Endothelial cell of umbilical vein (primary cell): ENCODE results near the gene BLTP2. TPM values are rescaled to one million over a fixed set of nuclear protein-coding genes. Genes with fewer than 3 reads are reported as not detected.

Source experiments
- BruUV-seq: library from RNA; stranded (reverse); fragments of 400-500 nt; replicated peaks from 2 replicates; lab custom pipeline; 2021; lab: Mats Ljungman, UMichigan
- CTCF ChIA-PET: fragments of 300-600, 350-600 bp; sonication (Branson Sonifier 250); formaldehyde crosslinking; loops from one replicate; lab custom pipeline; 2021; ENCODE audit warnings: antibody characterized with exemption, inconsistent platforms; lab: Charles Lee
- POLR2A ChIA-PET: fragments of 300-600, 350-600 bp; sonication (Branson Sonifier 250); formaldehyde crosslinking; loops from one replicate; lab custom pipeline; 2021; ENCODE audit warnings: antibody characterized with exemption, inconsistent platforms; lab: Charles Lee
- DNase-seq: peaks from one replicate; pipeline ENCODE4 v3.0.0-alpha.2; 2011; ENCODE audit warnings: low read depth, low spot score
- FAIRE-seq: peaks from 2 replicates; lab custom pipeline; 2011; peaks lifted over from hg19 to GRCh38; lab: Jason Lieb, UNC
- H2AFZ ChIP-seq: 2 replicates; pipeline ENCODE4 v1.6.0; 2012; ENCODE audit warnings: low read depth, low read length, control low read depth, inconsistent platforms
- H3K27ac ChIP-seq: 2 replicates; pipeline ENCODE4 v1.5.1; 2011; ENCODE audit warnings: low read depth, mild to moderate bottlenecking, control low read depth, low read length, moderate library complexity; ENCODE audit not compliant: insufficient read depth
- H3K27me3 ChIP-seq, 2 experiments: 2 replicates each; pipeline versions ENCODE4 v1.6.0 to v1.6.1; 2011; ENCODE audit warnings: low read length in 2 of 2, mixed read lengths in 1 of 2; ENCODE audit not compliant: control insufficient read depth in 2 of 2, insufficient read depth in 2 of 2
- H3K36me3 ChIP-seq, 2 experiments: 2 replicates in 1 of 2; 3 replicates in 1 of 2; pipeline ENCODE4 v1.5.1; 2011; ENCODE audit warnings: low read length in 2 of 2, mild to moderate bottlenecking in 1 of 2, moderate library complexity in 1 of 2; ENCODE audit not compliant: control insufficient read depth in 2 of 2, insufficient read depth in 2 of 2; ENCODE audit errors: extremely low read depth in 1 of 2
- H3K4me1 ChIP-seq: 3 replicates; pipeline ENCODE4 v1.5.1; 2011; ENCODE audit warnings: mild to moderate bottlenecking, low read length; ENCODE audit not compliant: control insufficient read depth, insufficient read depth; ENCODE audit errors: extremely low read depth
- H3K4me2 ChIP-seq: 2 replicates; pipeline ENCODE4 v1.6.1; 2011; ENCODE audit warnings: low read length, control low read depth, mixed read lengths; ENCODE audit not compliant: insufficient read depth
- H3K4me3 ChIP-seq, 3 experiments: fragments of 200-600 bp in 1 of 3; sonication (generic), shearing (Covaris generic) in 1 of 3; replicated peaks in 1 of 3; 2 replicates each; pipeline ENCODE4 v1.5.1; 2011 to 2016; ENCODE audit warnings: control low read depth in 3 of 3, low read length in 3 of 3, mild to moderate bottlenecking in 2 of 3, inconsistent platforms in 1 of 3, low read depth in 1 of 3, moderate library complexity in 1 of 3; ENCODE audit not compliant: insufficient read depth in 1 of 3
- H3K79me2 ChIP-seq: 2 replicates; pipeline ENCODE4 v1.6.0; 2012; ENCODE audit warnings: low read length, inconsistent platforms; ENCODE audit not compliant: control insufficient read depth, insufficient read depth
- H3K9ac ChIP-seq: replicated peaks from 2 replicates; pipeline ENCODE3; 2011; ENCODE audit warnings: low read length, control low read depth; ENCODE audit not compliant: insufficient read depth; ENCODE audit errors: extremely low read depth
- H3K9me1 ChIP-seq: replicated peaks from 3 replicates; pipeline ENCODE4 v1.6.0; 2011; ENCODE audit warnings: mild to moderate bottlenecking, low read length; ENCODE audit not compliant: control insufficient read depth, insufficient read depth; ENCODE audit errors: extremely low read depth
- H3K9me3 ChIP-seq: replicated peaks from 2 replicates; pipeline ENCODE4 v1.5.1; 2012; ENCODE audit warnings: low read length, inconsistent platforms; ENCODE audit not compliant: control insufficient read depth, insufficient read depth
- H4K20me1 ChIP-seq: replicated peaks from 2 replicates; pipeline ENCODE3; 2011; ENCODE audit warnings: mild to moderate bottlenecking, low read length; ENCODE audit not compliant: control insufficient read depth, insufficient read depth; ENCODE audit errors: extremely low read depth
- EZH2 ChIP-seq: IDR thresholded peaks from 2 replicates; pipeline ENCODE4 v1.6.1; 2012; ENCODE audit warnings: borderline replicate concordance, low read depth, mild to moderate bottlenecking, moderate library complexity, low read length, inconsistent platforms; ENCODE audit not compliant: severe bottlenecking
- FOS ChIP-seq: IDR thresholded peaks from 2 replicates; pipeline ENCODE4 v1.6.1; 2011; ENCODE audit warnings: mild to moderate bottlenecking, low read length, moderate library complexity, borderline replicate concordance; ENCODE audit not compliant: insufficient read depth
- GATA2 ChIP-seq: IDR thresholded peaks from 2 replicates; pipeline ENCODE4 v1.7.0; 2011; ENCODE audit warnings: low read depth, mild to moderate bottlenecking, moderate library complexity, mixed read lengths, low read length; ENCODE audit not compliant: insufficient read length, insufficient read depth
- JUN ChIP-seq: IDR thresholded peaks from 2 replicates; pipeline ENCODE4 v1.6.1; 2011; ENCODE audit warnings: borderline replicate concordance, low read depth; ENCODE audit not compliant: insufficient read length, insufficient read depth
- MAX ChIP-seq: IDR thresholded peaks from 2 replicates; pipeline ENCODE4 v1.6.1; 2011; ENCODE audit not compliant: insufficient read depth, insufficient read length
- MYC ChIP-seq: IDR thresholded peaks from one replicate; pipeline ENCODE4 v1.6.1; 2011; ENCODE audit warnings: mild to moderate bottlenecking, low read depth, low read length
- POLR2A ChIP-seq: IDR thresholded peaks from 2 replicates; pipeline ENCODE4 v1.6.1; 2012; ENCODE audit warnings: low read depth, mild to moderate bottlenecking, control low read depth, low read length
- POLR2AphosphoS5 ChIP-seq: IDR thresholded peaks from 2 replicates; pipeline ENCODE4 v1.6.1; 2012; ENCODE audit warnings: low read depth, mild to moderate bottlenecking, control low read depth, low read length, moderate library complexity; ENCODE audit not compliant: insufficient read depth
- dilution Hi-C: fragments of 300-500 bp; cut with MboI; formaldehyde crosslinking; loops from one replicate; pipeline ENCODE4 v1.15.0; 2019; ENCODE audit warnings: low sequenced_read_pairs; ENCODE audit not compliant: extremely low pct_ligation_motif_present
- intact Hi-C: fragments of 100-400 bp; cut with micrococcal nuclease; formaldehyde crosslinking; loops from one replicate; pipeline ENCODE4 v1.10.0; 2022
- polyA plus RNA-seq, 4 experiments: library from polyadenylated mRNA; depleted of rRNA in 3 of 4; stranded (reverse) in 3 of 4; unstranded in 1 of 4; fragments of >200 nt; gene quantifications; 2 replicates each; pipeline versions ENCODE4 v1.2.1 to v1.2.3, GENCODE V29; 2011 to 2012; ENCODE audit warnings: missing spikeins in 1 of 4
- total RNA-seq: library from RNA; stranded (reverse); gene quantifications from 2 replicates; pipeline ENCODE4 v1.2.3, GENCODE V29; 2021
- TF ChIP-seq, protein P1 (sequence below), 2 donors: IDR thresholded peaks; 1 replicate in 1 of 2; 2 replicates in 1 of 2; pipeline ENCODE4 v1.5.1; 2011; ENCODE audit warnings: low read length in 2 of 2, mild to moderate bottlenecking in 2 of 2, moderate library complexity in 2 of 2, control low read depth in 1 of 2, inconsistent platforms in 1 of 2, low read depth in 1 of 2; ENCODE audit not compliant: insufficient read depth in 1 of 2; ENCODE audit errors: extremely low read depth in 1 of 2

The BLTP2 gene
- total and polyA plus RNA-seq, 2 donors (not counting 3 experiments of a cell fraction or from before 2014, with no cell fraction given), result 91.4 to 164 TPM

DNA sequence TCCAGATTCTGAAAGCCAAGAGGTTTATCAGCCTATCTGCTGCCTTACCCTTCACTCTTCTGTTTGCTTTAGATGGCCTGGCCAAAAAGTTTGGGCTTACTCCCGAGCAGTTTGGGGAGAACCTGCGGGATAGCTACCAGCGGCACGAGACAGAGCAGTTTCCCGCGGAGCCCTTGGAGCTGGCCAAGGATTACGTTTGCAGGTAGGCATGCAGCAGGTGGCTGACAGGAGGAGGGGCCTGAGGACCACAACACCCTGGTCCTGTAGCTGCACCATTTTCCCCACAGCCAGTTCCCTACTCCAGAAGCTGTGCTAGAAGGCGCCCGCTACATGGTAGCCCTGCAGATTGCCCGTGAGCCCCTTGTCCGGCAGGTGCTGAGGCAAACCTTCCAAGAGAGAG lies 37.7 kb upstream of the BLTP2 start:
- H3K4me3 ChIP-seq, result no peak overlapping the region
- ChIA-PET CTCF (interaction anchor here (1.0 kb wide), 1 partner anchor 36 kb away, joined by 7 read pairs; no protein-coding TSS in a partner anchor), POLR2A (no interaction called here)
- H4K20me1 ChIP-seq, result no peaks in the 10 kb centered on the region
- no peak overlapping the region for H2AFZ ChIP-seq
- H3K4me2 ChIP-seq, result no peak overlapping the region
- dilution Hi-C loops, result no loop called here
- H3K27ac ChIP-seq, result no peak overlapping the region
- no peaks in the 10 kb centered on the region for H3K79me2 ChIP-seq
- no peaks in the 10 kb centered on the region for H3K4me1 ChIP-seq
- BruUV-seq, result no TSS peak
- no peaks in the 10 kb centered on the region for H3K27me3 ChIP-seq
- TF ChIP-seq EZH2, result no peak
- TF ChIP-seq MYC, result no peak
- TF ChIP-seq POLR2AphosphoS5, result no peak
- no peak for TF ChIP-seq MAX
- DNase-seq (no peak), FAIRE-seq (no peak)
- H3K9ac ChIP-seq, result no peak overlapping the region
- peaks cover 40 to 63% of the 10 kb centered on the region in 2 experiments for H3K36me3 ChIP-seq
- no peaks in the 10 kb centered on the region for H3K9me3 ChIP-seq
- H3K9me1 ChIP-seq, result no peaks in the 10 kb centered on the region
- intact Hi-C loops, result no loop called here

GRCh38 chr17:28675980-28676379 lies 31.0 kb upstream of the BLTP2 start:
- CTCF ChIA-PET, result interaction anchor here (0.7 to 2.8 kb wide), 4 partner anchors 13 to 32 kb away, joined by 3 to 12 read pairs (median 4); no protein-coding TSS in a partner anchor
- no peak overlapping the region for H2AFZ ChIP-seq
- no TSS peak for BruUV-seq
- TF ChIP-seq POLR2AphosphoS5 (no peak), JUN (no peak), MAX (no peak), MYC (no peak), EZH2 (no peak), POLR2A (no peak), FOS (no peak), GATA2 (no peak)
- TF ChIP-seq, protein P1, sequence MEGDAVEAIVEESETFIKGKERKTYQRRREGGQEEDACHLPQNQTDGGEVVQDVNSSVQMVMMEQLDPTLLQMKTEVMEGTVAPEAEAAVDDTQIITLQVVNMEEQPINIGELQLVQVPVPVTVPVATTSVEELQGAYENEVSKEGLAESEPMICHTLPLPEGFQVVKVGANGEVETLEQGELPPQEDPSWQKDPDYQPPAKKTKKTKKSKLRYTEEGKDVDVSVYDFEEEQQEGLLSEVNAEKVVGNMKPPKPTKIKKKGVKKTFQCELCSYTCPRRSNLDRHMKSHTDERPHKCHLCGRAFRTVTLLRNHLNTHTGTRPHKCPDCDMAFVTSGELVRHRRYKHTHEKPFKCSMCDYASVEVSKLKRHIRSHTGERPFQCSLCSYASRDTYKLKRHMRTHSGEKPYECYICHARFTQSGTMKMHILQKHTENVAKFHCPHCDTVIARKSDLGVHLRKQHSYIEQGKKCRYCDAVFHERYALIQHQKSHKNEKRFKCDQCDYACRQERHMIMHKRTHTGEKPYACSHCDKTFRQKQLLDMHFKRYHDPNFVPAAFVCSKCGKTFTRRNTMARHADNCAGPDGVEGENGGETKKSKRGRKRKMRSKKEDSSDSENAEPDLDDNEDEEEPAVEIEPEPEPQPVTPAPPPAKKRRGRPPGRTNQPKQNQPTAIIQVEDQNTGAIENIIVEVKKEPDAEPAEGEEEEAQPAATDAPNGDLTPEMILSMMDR (IDR thresholded peaks at IDR 0.05; ENCODE audit: extremely low read depth in 1 of 2, insufficient read depth in 1 of 2, low read depth in 1 of 2, low read length in 2 of 2), result no peak
- H3K9me1 ChIP-seq, result no peaks in the 10 kb centered on the region
- peaks cover 35 to 54% of the 10 kb centered on the region in 2 experiments for H3K36me3 ChIP-seq
- DNase-seq (no peak), FAIRE-seq (no peak)
- no peaks in the 10 kb centered on the region for H3K79me2 ChIP-seq
- H3K4me2 ChIP-seq, result no peak overlapping the region
- POLR2A ChIA-PET, result no interaction called here
- no peak overlapping the region for H3K9ac ChIP-seq
- no peak overlapping the region for H3K27ac ChIP-seq
- H3K4me1 ChIP-seq, result no peaks in the 10 kb centered on the region
- no peaks in the 10 kb centered on the region for H4K20me1 ChIP-seq
- no peaks in the 10 kb centered on the region for H3K27me3 ChIP-seq
- dilution Hi-C loops, result no loop called here
- intact Hi-C loops, result no loop called here
- H3K9me3 ChIP-seq, result no peaks in the 10 kb centered on the region
- no peak overlapping the region for H3K4me3 ChIP-seq
